Measurements from ENCODE around the gene MED19. TPM values are rescaled to one million over a fixed set of nuclear protein-coding genes. Genes with fewer than 3 reads are reported as not detected.

MED19 gene
- total RNA-seq, 1 donor from 2014 or later, result 12.8 TPM

Other genes with a start within 250 kb of the MED19 start
- gene SLC43A1, start 196.5 kb downstream of the MED19 start, total RNA-seq, result 1.00 TPM
- 43.6 TPM for gene TIMM10, start 181.5 kb downstream of the MED19 start, total RNA-seq
- not detected for gene SMTNL1, start 174.6 kb downstream of the MED19 start, total RNA-seq
- 36.9 TPM for gene UBE2L6, start 144.5 kb downstream of the MED19 start, total RNA-seq
- 16.7 TPM for gene SERPING1, start 114.5 kb downstream of the MED19 start, total RNA-seq
- not detected for gene YPEL4, start 62.3 kb downstream of the MED19 start, total RNA-seq
- 10.6 TPM for gene CLP1, start 54.5 kb downstream of the MED19 start, total RNA-seq
- 122 TPM for gene ZDHHC5, start 44.1 kb downstream of the MED19 start, total RNA-seq
- 60.2 TPM for gene TMX2, start 378 bp upstream of the MED19 start, total RNA-seq
- gene SELENOH, start 29.3 kb upstream of the MED19 start, total RNA-seq, result 120 TPM
- not detected for gene BTBD18, start 39.6 kb upstream of the MED19 start, total RNA-seq
- gene CTNND1, start 49.6 kb upstream of the MED19 start, total RNA-seq, result 323 TPM

Data from esophagus mucosa (tissue), 1 donor.